NOMO-1 (cell line): ENCODE measurements around the gene STK24.

Experiments used
- DNase-seq, 2 experiments: peaks; one replicate each; lab custom pipeline; 2025; ENCODE audit not compliant: unreplicated experiment in 2 of 2; lab: John Stamatoyannopoulos, UW

The STK24 gene

GRCh38 chr13:98514288-98514687, 62.6 kb downstream of the STK24 start:
- no peak for DNase-seq

DNA sequence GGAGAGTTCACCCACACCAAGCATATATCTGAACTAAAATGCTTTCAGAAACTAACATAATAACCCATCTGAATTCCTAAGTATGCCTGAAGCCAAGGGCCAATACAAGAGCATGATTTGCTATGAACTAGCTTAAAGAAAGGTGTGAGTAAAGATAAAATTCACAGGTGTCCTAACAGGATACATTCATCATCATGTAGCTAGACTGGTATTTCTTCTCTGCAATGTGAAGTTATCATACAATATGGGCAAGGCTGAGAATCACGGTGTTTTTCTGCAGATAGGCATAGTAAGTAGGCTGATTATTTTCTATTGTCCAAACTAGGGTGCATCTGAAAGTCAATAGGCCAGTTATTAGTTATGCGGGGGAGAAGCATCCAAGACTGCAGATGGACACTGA, 63.1 kb downstream of the STK24 start:
- DNase-seq: no peak

- DNase-seq: no peak
These were observed 63.9 kb downstream of the STK24 start for GRCh38 chr13:98512774-98513665.

- DNase-seq: no peak
These were observed 65.5 kb downstream of the STK24 start for GRCh38 chr13:98511435-98511834.

GRCh38 chr13:98510156-98510509, 66.8 kb downstream of the STK24 start:
- DNase-seq: no peak

- DNase-seq: peak; percentile 74 to 85
These were observed 67.4 kb downstream of the STK24 start for GRCh38 chr13:98509271-98510155.

DNA sequence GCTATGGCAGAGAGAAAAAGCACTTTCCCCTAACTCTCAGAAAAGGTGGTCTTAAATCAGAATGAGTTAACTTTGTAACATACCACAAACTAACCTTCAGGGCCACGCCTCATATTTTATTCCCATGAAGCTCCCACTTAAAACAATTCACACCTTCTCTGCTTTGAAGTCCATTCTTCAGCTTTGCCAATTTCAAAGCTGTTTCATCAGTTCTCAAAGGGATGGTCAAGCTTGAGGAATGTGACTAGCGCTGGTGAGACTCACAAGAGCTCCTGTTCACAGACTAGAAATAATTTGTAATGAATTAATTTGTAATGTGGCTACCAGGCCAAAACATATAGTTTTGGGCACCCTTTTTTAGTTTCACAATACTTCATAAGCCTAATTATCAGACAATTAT, 68.2 kb downstream of the STK24 start:
- no peak for DNase-seq

- DNase-seq: no peak
These were observed 68.6 kb downstream of the STK24 start for GRCh38 chr13:98508280-98508679.

DNA sequence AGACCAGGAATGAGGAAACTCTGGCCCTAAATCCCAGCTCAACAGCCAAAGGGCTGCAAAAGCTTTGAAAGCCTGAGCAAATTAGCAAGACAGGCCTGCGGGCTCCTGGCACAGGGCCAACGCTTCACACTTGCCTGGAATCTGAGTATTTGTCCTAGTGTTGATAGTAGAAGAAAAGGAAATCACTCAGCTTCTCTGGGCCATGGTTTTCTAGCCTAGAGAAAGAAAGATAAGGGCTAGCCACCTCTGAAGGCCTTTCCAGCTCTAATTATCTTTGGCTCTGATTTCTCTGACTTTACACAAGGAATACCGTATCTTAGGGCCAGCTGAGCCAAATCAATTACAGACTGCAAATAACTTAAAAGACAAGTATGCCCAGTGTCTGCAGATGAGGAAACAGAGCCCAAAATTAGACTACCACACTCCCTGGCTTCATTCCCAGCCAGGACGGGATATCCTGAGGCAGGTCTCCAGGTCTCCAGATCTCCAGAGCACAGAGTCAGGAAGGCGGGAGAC, 69.6 kb downstream of the STK24 start:
- no peak for DNase-seq

DNA sequence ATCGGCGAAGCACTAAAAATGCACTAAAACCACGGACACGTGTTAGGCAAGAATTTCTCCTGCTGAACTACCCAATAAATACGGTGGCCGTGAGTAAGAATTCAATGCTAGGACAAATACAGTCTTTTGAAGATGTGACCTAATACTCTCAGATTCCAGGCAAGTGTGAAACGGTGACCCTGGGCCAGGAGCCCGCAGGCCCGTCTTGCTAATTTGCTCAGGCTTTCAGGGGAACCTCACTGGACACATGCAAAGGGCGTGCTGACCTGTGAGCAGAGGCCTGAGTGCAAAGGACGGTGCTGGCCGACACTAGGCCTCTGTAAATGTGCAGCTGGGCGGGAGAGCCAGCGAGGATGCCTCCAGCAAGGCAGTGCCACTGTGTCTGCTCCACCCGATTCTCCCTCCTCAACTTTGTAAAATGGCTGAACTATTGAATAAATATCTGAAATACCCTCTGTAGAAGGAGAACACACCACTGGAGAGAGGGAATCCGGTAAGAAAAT, 70.1 kb downstream of the STK24 start:
- no peak for DNase-seq

DNA sequence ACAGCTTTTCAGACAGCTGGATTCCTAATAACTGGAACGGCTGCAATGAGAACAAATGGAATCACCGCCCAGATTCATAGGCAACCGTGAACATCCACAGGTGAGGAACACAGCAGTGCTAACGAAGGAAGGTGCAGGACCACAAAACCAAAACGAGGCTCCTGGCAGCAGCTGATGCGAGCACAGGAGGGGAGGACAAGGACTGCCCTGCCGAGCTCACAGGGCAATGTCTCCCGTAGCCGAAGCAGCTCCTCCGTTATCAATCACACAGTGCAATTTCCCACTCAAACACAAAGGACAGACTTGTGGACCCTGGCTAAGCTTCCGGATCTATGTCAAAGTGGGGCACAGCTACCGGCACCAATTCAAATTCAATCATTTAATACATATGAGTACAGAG, 70.6 kb downstream of the STK24 start:
- no peak for DNase-seq

DNA sequence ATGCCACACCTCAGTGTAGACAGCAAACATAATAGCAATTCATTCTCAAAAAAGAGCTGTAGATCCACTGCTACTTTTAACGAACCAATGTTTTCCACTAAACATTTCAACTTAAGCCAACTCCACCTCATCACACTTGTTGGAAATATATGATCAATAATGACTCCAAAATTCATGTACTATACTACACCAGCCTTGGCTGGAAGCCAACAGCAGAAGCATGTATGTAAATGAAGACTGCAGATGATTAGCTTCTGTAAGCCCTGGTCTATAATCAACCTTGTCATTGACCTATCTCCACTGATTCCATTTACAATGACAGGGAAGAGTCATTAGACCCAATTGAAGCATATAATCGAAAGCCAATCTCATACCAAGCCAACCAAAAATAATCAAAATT, 71.7 kb downstream of the STK24 start:
- DNase-seq: no peak

DNA sequence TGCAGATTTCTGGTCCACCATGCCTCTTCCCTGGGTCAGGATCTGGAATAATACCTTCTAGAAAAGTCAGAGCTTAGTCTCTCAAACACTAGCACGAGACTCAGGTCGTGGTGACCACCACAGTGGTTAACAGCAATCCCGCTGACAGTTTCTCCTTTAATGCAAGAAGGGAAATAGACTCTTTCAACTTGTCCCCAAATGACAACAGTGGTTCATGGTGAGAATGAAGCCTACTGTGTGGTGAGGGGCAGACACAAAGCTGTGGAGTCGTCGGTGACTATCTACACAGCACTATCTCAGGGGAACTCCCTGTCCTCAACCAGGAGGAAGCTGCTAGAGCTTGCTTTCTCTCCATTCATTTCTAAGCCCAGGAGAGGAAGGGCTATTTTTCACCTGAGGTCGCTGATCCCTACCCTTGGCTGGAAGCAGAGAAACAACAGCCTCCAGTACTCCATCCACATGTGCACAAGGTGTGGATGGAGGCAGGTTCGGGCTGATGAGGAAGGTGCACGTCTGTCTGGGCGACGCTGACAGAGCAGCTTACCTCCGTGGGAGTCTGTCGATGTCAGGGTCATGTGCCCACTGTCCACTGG, 72.4 kb downstream of the STK24 start:
- no peak for DNase-seq

GRCh38 chr13:98504029-98504351, 72.9 kb downstream of the STK24 start:
- DNase-seq: no peak

DNA sequence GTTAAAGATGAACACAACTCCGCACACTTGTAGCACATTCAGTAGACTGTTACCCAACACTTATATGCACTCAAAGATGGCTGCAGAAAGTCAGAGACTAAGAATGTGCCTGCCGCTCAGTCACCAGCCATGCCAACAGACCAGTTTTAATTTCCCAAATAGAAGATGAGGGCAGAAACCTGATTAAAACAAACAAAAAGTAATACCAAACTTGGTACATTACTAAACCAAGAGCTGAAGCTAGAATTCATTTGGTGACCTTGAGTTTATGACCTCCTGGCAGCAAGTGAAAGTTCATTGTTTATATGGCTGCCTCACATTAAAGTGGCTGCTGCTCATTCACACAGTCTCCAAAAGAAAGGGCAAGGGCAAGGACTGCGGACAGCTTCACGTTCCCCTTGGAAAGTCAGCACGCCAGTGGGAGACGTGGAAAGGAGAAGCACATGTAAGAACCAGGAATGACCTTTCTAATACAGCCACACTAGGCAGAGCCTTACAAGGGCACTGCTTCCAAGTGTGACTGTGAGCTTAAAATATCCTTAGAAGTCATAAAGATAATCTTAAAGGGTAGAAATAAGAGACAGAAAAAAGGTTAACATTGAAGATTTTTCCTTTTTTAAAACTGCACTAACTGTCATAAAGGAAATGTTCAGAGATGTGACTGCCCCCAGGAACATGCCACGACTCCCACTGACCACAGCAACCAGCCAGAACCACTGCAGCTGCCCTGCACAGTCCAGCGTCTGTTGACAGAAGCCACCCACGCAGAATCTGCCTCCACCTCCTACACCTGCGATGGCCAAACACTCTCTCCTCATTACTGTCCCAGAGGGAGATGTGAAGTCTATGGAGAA, 73.5 kb downstream of the STK24 start:
- DNase-seq: no peak

DNA sequence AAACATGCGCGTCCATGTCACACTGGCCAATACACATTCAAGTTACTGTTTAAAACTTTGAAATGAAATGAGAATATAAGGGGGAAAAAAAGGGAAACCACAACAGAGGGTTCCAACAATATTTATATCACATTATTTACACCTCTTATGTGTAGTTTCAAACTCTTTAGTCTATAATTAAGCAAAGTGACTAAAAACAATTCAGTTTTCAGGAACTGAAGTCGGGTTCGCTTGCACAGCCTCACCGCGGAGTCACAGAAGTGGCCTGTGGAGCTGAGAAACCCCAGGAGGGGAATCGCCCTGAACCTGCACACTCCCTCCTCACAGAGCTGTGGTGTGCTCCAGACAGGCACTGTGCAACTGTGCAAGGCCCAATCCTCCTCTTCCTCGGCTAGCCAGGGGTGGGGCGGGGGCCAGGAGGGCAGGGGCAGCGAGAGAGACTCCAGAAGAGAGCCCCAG, 75.9 kb downstream of the STK24 start:
- no peak for DNase-seq

DNA sequence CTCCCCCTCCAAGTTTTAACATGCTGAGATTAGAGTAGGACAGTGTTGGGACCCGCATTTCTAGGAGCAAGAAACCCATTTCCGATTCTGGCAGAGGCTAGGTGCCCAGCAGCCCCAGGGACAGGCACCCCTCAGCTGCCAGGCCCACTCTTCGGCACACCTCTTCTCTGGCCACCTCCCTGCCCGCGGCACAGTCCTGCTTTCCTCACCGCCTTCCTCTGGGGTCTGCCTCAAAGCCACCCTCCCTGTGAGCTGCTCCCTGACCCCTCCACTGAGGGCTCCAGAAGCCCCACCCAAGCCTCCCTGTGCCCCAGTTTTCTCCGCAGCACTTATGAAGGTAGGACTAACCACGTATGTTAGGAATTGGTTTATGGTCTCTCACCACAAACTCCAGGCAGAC, 79.9 kb downstream of the STK24 start:
- DNase-seq: no peak

- no peak for DNase-seq
These were observed 80.5 kb downstream of the STK24 start for GRCh38 chr13:98496479-98496791.

DNA sequence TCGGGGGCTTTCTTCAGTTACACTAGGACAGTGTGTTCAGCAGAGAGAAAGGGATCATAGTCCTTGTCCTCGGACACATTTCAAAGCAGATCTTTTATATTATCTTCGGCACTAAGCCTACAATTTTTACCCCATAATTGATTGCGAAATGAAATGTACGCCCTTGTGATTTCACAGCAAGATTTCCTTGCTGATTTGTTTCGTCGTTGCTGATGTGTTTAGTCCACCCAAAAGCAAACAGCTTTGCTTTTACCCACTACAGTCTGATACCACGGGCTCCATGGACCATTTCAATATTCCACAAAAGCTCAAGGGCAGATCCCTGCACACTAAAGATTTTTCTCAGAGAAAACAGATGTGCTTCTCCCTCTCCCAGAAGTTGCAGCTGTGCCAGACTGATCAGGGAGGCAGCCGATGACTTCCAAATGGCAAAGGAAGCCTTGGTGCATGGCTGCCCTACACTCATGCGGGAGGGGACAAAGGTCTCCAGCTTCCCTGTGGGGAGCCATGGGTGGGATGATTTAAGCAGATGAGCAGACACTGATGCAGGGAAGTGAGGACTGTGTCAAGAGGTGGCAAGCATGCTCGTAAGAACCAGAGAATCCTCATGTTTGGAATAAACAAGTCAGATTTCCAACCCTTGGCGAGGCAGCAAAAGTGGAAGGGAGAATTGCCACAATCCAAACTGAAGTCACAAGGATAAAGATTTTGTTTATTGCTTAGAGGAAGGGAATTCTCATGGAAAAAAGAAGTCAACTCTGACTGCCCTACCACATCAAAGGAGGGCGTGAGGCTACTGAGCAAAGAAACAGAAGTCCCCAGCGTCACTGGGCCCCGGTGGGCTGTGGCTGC, 81.1 kb downstream of the STK24 start:
- DNase-seq: no peak
